Endothelial cell (in vitro differentiated cells): ENCODE data around the gene RBM48. TPM values are rescaled to one million over a fixed set of nuclear protein-coding genes. Genes with fewer than 3 reads are reported as not detected.

Experiments
- DNase-seq: peaks from one replicate; pipeline ENCODE4 v3.0.0; 2021; ENCODE audit warnings: low spot score
- H3K27ac Mint-ChIP-seq: one replicate; pipeline ENCODE4 v1.8.0; 2021; ENCODE audit warnings: mixed read lengths, inconsistent platforms; ENCODE audit not compliant: unreplicated experiment
- H3K27me3 Mint-ChIP-seq: one replicate; pipeline ENCODE4 v1.8.0; 2021; ENCODE audit warnings: mild to moderate bottlenecking, moderate library complexity, mixed read lengths, inconsistent platforms; ENCODE audit not compliant: unreplicated experiment
- H3K36me3 Mint-ChIP-seq: one replicate; pipeline ENCODE4 v1.8.0; 2021; ENCODE audit warnings: mild to moderate bottlenecking, low read depth, mixed read lengths, inconsistent platforms; ENCODE audit not compliant: unreplicated experiment
- H3K4me1 Mint-ChIP-seq: one replicate; pipeline ENCODE4 v1.8.0; 2021; ENCODE audit warnings: mild to moderate bottlenecking, mixed read lengths, inconsistent platforms; ENCODE audit not compliant: unreplicated experiment
- H3K4me3 Mint-ChIP-seq: one replicate; pipeline ENCODE4 v1.8.0; 2021; ENCODE audit warnings: mild to moderate bottlenecking, mixed read lengths, inconsistent platforms; ENCODE audit not compliant: unreplicated experiment
- H3K9me3 Mint-ChIP-seq: one replicate; pipeline ENCODE4 v1.8.0; 2021; ENCODE audit warnings: mixed read lengths, inconsistent platforms; ENCODE audit not compliant: unreplicated experiment
- CTCF ChIP-seq: fragments of 200-600 bp; sonication (generic); IDR thresholded peaks from one replicate; pipeline ENCODE4 v1.5.0; 2021; ENCODE audit warnings: antibody characterized with exemption; ENCODE audit not compliant: unreplicated experiment
- total RNA-seq: library from RNA; stranded (reverse); fragmentation: NEBNext Ultra II Directional; extraction: Animal tissue kit (Norgen Biotek cat#: 25700); gene quantifications from one replicate; pipeline ENCODE4 v1.2.1, GENCODE V29; 2021; ENCODE audit not compliant: unreplicated experiment

Gene RBM48
- total RNA-seq, 1 donor from 2014 or later, result 17.3 TPM

GRCh38 chr7:92504563-92504962, 24.0 kb upstream of the RBM48 start:
- Mint-ChIP-seq H3K4me1 (no peaks in the 10 kb centered on the region), H3K9me3 (no peaks in the 10 kb centered on the region), H3K4me3 (no peak overlapping the region), H3K27me3 (no peaks in the 10 kb centered on the region), H3K27ac (no peak overlapping the region), H3K36me3 (peaks cover 8% of the 10 kb centered on the region)
- DNase-seq, result no peak
- no peak for TF ChIP-seq CTCF

- Mint-ChIP-seq H3K27me3 (no peaks in the 10 kb centered on the region), H3K36me3 (no peaks in the 10 kb centered on the region), H3K4me1 (no peaks in the 10 kb centered on the region), H3K27ac (no peak overlapping the region), H3K4me3 (no peak overlapping the region), H3K9me3 (no peaks in the 10 kb centered on the region)
- TF ChIP-seq CTCF, result no peak
- no peak for DNase-seq
Observed at GRCh38 chr7:92506363-92506762, 22.2 kb upstream of the RBM48 start.

GRCh38 chr7:92508946-92509345, 19.6 kb upstream of the RBM48 start:
- DNase-seq, result no peak
- no peaks in the 10 kb centered on the region for H3K27me3 Mint-ChIP-seq
- no peak overlapping the region for H3K27ac Mint-ChIP-seq
- H3K36me3 Mint-ChIP-seq, result peaks cover 9% of the 10 kb centered on the region
- no peak overlapping the region for H3K4me3 Mint-ChIP-seq
- no peaks in the 10 kb centered on the region for H3K9me3 Mint-ChIP-seq
- H3K4me1 Mint-ChIP-seq, result no peaks in the 10 kb centered on the region
- no peak for TF ChIP-seq CTCF

- DNase-seq, result no peak
- no peak for TF ChIP-seq CTCF
- Mint-ChIP-seq H3K36me3 (peaks cover 17% of the 10 kb centered on the region), H3K4me1 (no peaks in the 10 kb centered on the region), H3K4me3 (no peak overlapping the region), H3K9me3 (no peaks in the 10 kb centered on the region), H3K27ac (no peak overlapping the region), H3K27me3 (no peaks in the 10 kb centered on the region)
Observed at GRCh38 chr7:92513167-92513902, 15.3 kb upstream of the RBM48 start.

- no peak for TF ChIP-seq CTCF
Observed at GRCh38 chr7:92517631-92518030, 11.0 kb upstream of the RBM48 start.

More at GRCh38 chr7:92517631-92518030, 11.0 kb upstream of the RBM48 start:
- DNase-seq, result no peak
- Mint-ChIP-seq H3K27me3 (no peaks in the 10 kb centered on the region), H3K9me3 (no peaks in the 10 kb centered on the region), H3K36me3 (peaks cover 17% of the 10 kb centered on the region), H3K4me3 (no peak overlapping the region), H3K4me1 (peaks cover 5% of the 10 kb centered on the region), H3K27ac (no peak overlapping the region)
